PC-9 (cell line): Measurements from ENCODE around the gene DBF4B.

Experiments
- EZH2 ChIP-seq: fragments of 200-600 bp; sonication (generic); IDR thresholded peaks from 2 replicates; pipeline ENCODE4 v1.8.0; 2017; ENCODE audit warnings: antibody characterized with exemption, low read depth
- TF ChIP-seq, protein P1 (sequence below): fragments of 200-600 bp; sonication (generic); conservative IDR thresholded peaks from 2 replicates; pipeline ENCODE4 v1.6.1; 2017; ENCODE audit warnings: mixed run types, antibody characterized with exemption, mild to moderate bottlenecking, moderate library complexity

- TF ChIP-seq, protein P1, sequence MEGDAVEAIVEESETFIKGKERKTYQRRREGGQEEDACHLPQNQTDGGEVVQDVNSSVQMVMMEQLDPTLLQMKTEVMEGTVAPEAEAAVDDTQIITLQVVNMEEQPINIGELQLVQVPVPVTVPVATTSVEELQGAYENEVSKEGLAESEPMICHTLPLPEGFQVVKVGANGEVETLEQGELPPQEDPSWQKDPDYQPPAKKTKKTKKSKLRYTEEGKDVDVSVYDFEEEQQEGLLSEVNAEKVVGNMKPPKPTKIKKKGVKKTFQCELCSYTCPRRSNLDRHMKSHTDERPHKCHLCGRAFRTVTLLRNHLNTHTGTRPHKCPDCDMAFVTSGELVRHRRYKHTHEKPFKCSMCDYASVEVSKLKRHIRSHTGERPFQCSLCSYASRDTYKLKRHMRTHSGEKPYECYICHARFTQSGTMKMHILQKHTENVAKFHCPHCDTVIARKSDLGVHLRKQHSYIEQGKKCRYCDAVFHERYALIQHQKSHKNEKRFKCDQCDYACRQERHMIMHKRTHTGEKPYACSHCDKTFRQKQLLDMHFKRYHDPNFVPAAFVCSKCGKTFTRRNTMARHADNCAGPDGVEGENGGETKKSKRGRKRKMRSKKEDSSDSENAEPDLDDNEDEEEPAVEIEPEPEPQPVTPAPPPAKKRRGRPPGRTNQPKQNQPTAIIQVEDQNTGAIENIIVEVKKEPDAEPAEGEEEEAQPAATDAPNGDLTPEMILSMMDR: no peak
- no peak for TF ChIP-seq EZH2
Observed at GRCh38 chr17:44767493-44767892, 59.0 kb downstream of the DBF4B start.
